Measurements from ENCODE around the gene KCNG3. TPM values are rescaled to one million over a fixed set of nuclear protein-coding genes. Genes with fewer than 3 reads are reported as not detected.

The KCNG3 gene, protein sequence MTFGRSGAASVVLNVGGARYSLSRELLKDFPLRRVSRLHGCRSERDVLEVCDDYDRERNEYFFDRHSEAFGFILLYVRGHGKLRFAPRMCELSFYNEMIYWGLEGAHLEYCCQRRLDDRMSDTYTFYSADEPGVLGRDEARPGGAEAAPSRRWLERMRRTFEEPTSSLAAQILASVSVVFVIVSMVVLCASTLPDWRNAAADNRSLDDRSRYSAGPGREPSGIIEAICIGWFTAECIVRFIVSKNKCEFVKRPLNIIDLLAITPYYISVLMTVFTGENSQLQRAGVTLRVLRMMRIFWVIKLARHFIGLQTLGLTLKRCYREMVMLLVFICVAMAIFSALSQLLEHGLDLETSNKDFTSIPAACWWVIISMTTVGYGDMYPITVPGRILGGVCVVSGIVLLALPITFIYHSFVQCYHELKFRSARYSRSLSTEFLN
- total RNA-seq (under 1 TPM in 1 of 7 donors, not detected in 6; 0.10 TPM), polyA plus RNA-seq (not detected)
- long read RNA-seq, donor 1: 0 reads
- long read RNA-seq, donor 2: 0 reads

DNA sequence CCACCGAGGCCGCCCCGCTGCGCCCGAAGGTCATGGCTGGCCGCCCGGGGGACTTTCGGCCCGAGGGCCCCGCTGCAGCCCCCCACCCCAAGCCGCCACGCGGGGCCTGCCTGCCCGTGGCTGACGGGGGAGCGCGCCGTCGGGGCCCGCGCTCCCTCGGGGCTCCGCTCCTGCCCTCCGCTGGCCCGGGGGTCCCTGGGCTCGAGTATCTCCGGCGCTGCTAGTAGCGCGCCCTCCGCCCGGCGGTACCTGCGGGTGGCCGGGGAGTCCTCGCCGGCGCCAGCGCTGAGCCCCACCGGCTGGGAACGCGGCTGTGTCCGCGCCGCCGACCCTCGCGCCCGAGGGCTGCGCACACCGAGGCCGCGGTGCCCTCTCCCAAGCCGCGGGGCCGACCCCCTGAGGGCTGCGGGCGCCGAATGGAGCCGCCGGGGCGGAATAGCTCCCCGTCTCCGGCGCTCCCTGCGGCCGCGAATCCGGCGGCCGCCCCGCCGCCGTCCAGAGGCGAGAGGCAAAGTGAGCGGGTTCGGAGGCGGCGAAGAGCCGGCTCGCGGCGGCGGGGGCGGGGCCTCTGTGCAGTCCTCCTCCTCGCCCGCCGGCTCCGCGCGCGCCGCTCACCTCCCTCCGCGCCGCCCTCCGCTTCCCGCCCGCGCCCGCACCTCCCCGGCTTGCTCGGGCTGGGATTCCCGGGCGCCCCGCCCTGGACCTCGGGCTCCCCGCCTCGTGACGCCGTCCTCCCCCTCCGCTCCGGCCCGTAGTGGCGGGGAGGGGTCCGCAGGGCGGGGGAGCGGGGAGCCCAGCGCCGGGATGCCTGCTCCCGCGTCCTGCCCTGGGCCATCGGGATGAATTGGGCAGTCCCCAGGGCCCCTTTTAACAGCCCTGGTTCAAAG, at the start of gene KCNG3:
KCNG3 (minus strand) TSS at position 515 of the 887 bp plus-strand sequence; CDS start at position 34, 481 bp downstream.
- Histone ChIP-seq H3K4me1 (peaks cover 6 to 27% (median 24%) of the 10 kb centered on the region in 6 donors), H3K4me3 (peak within 1 kb of the TSS; percentile 45 to 85 (median 62)), H3K27me3 (replicated peaks in 1 of 7) (peaks cover 0 to 74% (median 36%) of the 10 kb centered on the region in 7 donors), H3K27ac (no peak within 1 kb of the TSS), H3K36me3 (no peaks in the 10 kb centered on the region), H3K9me3 (peaks cover 0 to 5% (median 0%) of the 10 kb centered on the region in 8 donors)
- peak; percentile 87 for DNase-seq
- TF ChIP-seq POLR2AphosphoS5 (IDR thresholded peaks at IDR 0.05): no peak
- no peak for TF ChIP-seq POLR2A (IDR thresholded peaks at IDR 0.05)
- no peak for TF ChIP-seq CTCF (IDR thresholded peaks at IDR 0.05 in 8 of 11, conservative IDR thresholded peaks at IDR 0.05 in 3 of 11)
- 1 to 8% (median 4%) methylated on average over 5 to 123 of the region's 123 CpGs for WGBS, 5 donors
- intact Hi-C loops (cut with DNase I; ENCODE audit: low total_unique reads): no loop called here

DNA sequence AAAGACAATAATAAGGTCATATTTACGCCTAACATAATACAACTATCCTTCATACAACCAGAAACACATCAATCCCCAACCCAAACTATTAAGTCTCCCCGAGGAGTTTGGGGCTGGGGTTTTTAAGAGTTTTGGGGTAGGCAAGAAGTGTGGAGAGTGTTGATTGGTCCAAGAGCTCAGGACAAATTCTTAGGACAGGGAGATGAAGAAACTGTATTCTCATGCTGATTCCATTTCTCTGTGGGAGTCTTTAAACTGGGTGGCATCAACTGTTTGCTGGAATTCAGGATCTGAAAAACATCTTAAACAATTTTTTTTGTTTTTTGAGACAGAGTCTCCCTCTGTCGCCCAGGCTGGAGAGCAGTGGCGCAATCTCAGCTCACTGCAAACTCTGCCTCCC, 49.1 kb upstream of the KCNG3 start:
- Histone ChIP-seq H3K27ac (no peak overlapping the region), H3K27me3 (replicated peaks in 1 of 7) (no peaks in the 10 kb centered on the region), H3K4me3 (no peak overlapping the region), H3K36me3 (no peaks in the 10 kb centered on the region), H3K4me1 (peaks cover 0 to 6% (median 0%) of the 10 kb centered on the region in 6 donors), H3K9me3 (peaks cover 0 to 5% (median 0%) of the 10 kb centered on the region in 8 donors)
- intact Hi-C loops (cut with DNase I; ENCODE audit: low total_unique reads): no loop called here
- WGBS, 5 donors: 90 to 93% (median 91%) methylated on average over 4 of the region's 4 CpGs
- no peak for TF ChIP-seq POLR2AphosphoS5 (IDR thresholded peaks at IDR 0.05)
- no peak for DNase-seq

DNA sequence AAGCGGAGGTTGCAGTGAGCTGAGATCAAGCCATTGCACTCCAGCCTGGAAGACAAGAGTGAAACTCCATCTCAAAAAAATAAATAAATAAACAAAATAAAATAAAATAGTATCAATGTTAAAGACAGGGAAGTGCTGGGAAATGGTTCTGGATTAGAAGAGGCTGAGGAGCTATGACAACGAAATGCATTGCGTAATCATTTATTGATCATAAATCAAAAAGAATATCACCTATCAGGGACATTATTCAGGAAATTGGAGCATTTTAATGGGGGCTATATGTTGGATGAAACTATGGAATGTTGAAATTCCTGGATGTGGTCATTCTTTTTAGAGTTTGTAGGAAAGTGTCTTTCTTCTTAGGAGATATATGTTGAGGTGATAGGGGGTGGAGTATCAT, 43.7 kb upstream of the KCNG3 start:
- no peaks in the 10 kb centered on the region for H3K36me3 ChIP-seq
- no peaks in the 10 kb centered on the region for H3K27me3 ChIP-seq (replicated peaks in 1 of 7)
- no peak overlapping the region for H3K27ac ChIP-seq
- WGBS, 5 donors: 93 to 98% (median 94%) methylated on average over 3 of the region's 3 CpGs
- no peak overlapping the region for H3K4me3 ChIP-seq
- no peak for DNase-seq
- TF ChIP-seq CTCF (IDR thresholded peaks at IDR 0.05 in 8 of 11, conservative IDR thresholded peaks at IDR 0.05 in 3 of 11): no peak
- intact Hi-C loops (cut with DNase I; ENCODE audit: low total_unique reads): no loop called here
- no peaks in the 10 kb centered on the region for H3K4me1 ChIP-seq
- H3K9me3 ChIP-seq: peaks cover 0 to 5% (median 0%) of the 10 kb centered on the region in 8 donors

DNA sequence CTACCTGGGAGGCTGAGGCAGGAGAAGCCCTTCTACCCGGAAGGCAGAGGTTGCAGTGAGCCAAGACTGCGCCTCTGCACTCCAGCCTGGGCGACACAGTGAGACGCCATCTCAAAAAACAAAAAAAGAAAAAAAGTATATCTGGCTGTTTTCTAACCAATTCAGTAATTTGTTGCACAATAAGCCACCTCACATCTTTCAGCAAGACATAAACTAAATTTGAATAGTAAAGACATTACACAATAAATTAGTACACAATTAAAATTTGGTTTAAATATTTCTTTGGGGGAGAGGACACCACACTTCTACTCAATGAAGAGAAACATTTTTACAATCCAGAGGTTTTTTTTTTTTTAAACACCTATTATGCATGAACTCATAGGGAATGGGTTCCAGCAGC, 38.6 kb upstream of the KCNG3 start:
- no peak for TF ChIP-seq POLR2A (IDR thresholded peaks at IDR 0.05)
- TF ChIP-seq CTCF (IDR thresholded peaks at IDR 0.05 in 8 of 11, conservative IDR thresholded peaks at IDR 0.05 in 3 of 11): no peak
- TF ChIP-seq POLR2AphosphoS5 (IDR thresholded peaks at IDR 0.05): no peak
- no peak overlapping the region for H3K27ac ChIP-seq
- intact Hi-C loops (cut with DNase I; ENCODE audit: low total_unique reads): no loop called here
- H3K36me3 ChIP-seq: no peaks in the 10 kb centered on the region
- no peaks in the 10 kb centered on the region for H3K9me3 ChIP-seq
- H3K4me3 ChIP-seq: no peak overlapping the region
- H3K27me3 ChIP-seq (replicated peaks in 1 of 7): no peaks in the 10 kb centered on the region
- 92 to 99% (median 94%) methylated on average over 4 of the region's 4 CpGs for WGBS, 5 donors
- H3K4me1 ChIP-seq: no peaks in the 10 kb centered on the region
- DNase-seq: no peak

All from spleen (tissue), 13 donors.